ENCODE data around the gene TXNRD3.
A peak's percentile ranks its signal among the peaks of the same experiment; 100 is the strongest.

TXNRD3 gene

DNA sequence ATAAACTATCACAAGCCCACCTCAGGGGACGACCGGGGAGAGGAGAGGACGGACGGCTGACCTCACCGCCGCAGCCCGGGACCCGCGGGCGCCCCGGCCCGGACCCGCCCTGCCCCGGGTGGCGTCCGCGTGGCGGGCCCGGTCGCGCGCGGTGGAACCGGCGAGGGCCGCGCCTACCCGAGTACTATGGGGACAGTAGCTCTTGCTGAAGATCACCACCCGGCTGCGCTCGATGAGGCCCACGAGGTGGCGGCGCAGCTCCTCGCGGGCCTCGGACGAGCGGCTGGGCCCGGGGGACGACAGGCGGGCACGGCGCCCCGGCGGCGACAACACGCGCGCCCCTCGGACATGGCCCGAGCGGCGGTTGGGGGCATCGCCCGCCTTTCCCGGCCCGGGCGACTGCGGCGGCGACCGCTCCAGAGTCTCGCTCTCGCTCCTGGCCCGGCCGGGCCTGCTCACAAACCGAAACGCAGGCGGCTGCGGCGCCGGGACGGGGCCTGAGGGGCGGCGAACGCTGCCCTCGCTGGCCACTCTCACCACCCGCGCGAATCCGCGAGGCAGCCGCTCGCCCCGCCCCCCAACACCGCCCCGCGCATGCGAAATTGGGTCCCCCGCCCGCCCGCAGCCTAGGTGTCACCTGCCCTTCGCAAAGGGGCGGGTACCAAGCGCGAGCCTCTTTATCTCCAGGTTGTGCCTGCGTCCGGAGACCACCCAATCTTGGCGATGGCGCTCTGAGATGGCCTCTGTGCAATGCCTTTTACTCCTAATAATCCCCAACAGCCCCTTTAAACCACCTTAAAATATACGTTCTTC, at the start of gene TXNRD3:
Gene TXNRD3, minus strand, starts transcription at position 554 of the 813 bp plus-strand sequence.
- DNase-seq, result peak; percentile 95

DNA sequence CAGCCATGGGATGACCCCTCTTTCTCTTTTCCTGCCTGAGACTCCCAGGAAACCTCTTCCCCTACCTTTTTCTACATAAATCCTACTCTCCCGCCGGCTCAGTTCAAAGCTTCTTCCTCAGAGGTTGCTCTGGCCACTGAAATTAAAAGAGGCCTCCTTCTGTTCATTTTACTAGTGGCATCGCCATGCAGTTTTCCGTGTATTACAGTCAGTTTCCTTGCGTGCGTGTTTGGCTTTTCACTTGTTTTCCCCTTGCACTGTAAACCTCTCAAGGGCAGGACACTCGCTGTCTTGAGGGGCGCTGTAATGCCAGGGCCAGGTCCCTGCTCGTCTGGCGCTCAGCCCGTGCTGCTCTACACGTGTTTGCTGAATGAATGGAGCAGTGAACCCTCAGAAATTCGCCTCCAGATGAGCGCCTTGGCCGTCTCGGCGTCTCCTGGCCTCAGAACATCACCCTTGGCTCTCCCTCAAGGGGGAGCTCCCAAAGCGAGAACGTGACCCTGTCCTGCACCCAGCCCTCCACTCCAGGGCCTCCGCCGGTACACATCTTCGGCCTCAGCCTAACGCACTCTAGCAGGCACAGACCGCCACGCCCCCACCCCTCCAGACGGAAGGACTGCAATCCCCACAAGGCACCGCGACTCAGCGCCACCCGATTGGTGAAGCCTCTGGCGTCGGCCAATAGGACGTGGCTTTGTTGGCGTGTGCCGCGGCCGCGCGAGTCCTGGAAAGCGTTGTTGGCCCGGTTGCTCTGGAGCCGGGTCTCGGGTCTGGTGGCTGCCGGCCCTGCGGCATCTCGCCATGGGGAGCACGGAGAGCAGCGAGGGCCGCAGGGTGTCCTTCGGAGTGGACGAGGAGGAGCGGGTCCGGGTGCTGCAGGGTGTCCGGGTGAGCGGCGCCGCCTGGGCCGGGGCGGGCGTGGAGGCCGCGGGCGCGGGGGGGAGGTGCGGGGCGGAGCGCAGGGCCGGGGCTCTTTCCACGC, 48.9 kb upstream of the TXNRD3 start, which contains the start of gene CHCHD6:
Gene CHCHD6, plus strand, starts transcription at position 729 of the 982 bp plus-strand sequence. Its CDS starts 73 bp downstream, at position 802.
- DNase-seq, result peak; percentile 99

DNA sequence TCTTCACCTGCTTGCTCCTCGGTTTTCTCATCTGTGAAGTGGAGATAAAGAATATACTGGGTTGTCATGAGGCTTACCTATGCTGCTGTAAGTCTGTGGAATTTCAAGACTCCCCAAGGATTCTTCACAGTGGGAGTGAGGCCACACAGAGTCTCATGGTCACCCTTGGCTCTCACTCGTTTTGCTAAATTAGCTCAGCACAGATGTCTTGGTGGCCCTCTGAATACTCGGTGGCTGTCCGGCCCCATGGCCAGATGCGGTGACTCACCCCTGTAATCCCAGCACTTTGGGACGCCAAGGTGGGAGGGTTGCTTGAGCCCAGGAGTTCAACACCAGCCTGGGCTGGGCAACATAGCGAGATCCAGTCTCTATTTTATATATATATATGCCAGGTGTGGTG, 44.1 kb upstream of the TXNRD3 start:
- DNase-seq, result no peak

DNA sequence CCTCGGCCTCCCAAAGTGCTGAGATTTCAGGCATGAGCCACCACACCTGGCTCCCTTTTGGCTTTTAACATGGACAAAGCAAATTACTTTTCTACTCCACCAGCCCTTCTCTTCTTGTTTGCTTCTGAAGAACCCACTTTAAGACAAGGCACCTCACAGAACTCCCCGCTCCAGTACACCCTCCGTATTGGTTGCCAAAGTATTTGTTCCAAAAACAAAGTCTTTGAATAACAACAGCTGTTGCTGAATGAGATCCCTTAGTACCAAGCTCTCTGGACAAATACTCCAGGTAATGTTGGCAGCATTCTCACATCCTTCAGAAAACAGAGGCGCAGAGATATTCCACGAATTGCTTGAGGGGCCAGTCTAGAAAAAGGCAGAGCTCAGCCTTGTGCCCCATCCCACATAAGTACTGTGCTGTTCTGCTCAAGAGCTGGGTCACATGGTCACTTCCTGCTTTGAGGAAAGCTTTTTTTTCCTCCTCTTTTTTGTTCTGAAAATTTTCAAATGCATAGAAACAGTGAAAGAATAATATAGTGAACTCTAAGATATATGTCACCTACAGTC, 41.9 kb upstream of the TXNRD3 start:
- DNase-seq, result no peak

GRCh38 chr3:126693921-126694320, 39.0 kb upstream of the TXNRD3 start:
- no peak for DNase-seq

- DNase-seq, result no peak
Observed at GRCh38 chr3:126692858-126693257, 37.9 kb upstream of the TXNRD3 start.

DNA sequence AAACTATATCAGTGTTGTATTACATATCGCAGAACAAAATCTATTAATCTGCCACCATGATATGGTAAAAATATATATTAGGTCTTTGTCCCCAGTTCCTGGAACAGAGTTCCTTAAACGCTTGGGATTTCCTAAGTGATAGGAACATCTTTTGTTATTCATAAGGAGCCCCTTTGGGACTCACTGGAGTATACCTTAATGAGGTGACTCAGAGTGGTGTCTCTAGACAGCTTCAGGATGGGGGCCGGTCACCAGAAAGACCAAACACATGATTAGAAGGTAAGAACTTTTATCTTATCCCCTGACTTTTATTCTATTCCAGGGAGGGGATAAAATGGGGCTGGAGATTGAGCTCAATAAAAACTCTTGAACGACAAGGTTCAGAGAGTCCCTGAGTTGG, 36.8 kb upstream of the TXNRD3 start:
- DNase-seq, result no peak

GRCh38 chr3:126685493-126685892, 30.6 kb upstream of the TXNRD3 start:
- no peak for DNase-seq

DNA sequence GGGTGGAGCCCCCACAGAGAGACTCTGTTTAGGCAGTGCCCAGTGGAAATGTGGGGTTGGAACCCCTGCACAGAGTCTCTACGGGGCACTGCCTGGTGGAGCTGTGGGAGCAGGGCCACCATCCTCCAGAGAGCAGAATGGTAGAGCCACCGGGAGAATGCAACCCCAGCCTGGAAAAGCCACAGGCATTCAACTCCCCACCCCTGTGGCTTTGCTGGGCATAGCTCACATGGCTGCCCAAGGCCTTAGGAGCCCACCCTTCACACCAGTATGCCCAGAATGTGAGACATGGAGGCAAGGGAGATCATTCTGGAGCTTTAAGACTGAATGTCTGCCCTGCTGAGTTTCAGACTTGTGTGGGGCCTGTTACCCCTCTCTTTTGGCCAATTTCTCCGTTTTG, 30.1 kb upstream of the TXNRD3 start:
- no peak for DNase-seq

DNA sequence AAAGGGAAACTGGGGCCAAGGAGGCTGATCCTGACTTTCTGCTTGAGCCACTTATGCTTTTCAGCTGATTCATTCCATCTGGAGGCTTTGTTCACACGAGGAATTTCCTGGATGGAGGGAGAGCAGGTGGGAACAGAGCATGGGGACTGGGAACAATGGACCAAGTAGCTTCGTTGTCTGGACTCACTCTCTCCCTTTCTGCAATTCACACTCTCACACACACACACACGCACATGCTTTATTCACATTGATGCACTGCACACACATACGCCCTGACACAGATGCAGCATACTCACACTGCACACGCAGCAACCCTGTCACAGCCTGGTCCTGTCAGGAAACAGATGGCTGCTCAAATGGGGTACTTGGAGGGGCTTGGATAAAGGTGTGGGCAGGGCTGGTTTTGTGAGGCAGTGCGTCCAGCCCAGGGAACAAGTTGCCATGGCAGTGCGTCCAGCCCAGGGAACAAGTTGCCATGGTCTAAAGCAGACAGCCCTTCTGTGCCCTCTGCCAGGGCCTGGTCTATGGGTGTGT, 29.4 kb upstream of the TXNRD3 start:
- peak; percentile 79 for DNase-seq

- no peak for DNase-seq
Observed at GRCh38 chr3:126683069-126683468, 28.1 kb upstream of the TXNRD3 start.

- no peak for DNase-seq
Observed at GRCh38 chr3:126682009-126682408, 27.1 kb upstream of the TXNRD3 start.

DNA sequence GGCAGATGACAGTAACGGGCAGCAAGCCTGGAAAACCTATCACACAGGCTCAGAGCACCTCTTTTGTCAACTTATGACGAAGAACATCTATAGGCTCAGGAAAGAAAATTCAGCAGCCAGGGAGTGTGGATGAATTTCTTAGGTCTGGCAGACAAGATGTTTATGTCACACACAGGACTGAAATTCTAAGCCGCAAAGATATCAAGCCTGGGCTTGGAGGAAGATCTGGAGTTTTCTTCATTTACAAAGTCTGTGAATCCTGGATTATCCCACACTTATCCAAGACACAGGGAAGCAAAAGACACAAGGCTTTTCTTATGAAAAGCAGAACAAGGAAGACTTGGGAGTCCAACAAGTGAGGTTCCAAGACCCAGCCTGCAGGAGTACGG, 25.7 kb upstream of the TXNRD3 start:
- DNase-seq, result no peak

- no peak for DNase-seq
Observed at GRCh38 chr3:126679831-126680666, 25.1 kb upstream of the TXNRD3 start.

GRCh38 chr3:126679318-126679751, 24.4 kb upstream of the TXNRD3 start:
- DNase-seq, result peak; percentile 58

GRCh38 chr3:126678693-126679317, 23.9 kb upstream of the TXNRD3 start:
- DNase-seq, result no peak

DNA sequence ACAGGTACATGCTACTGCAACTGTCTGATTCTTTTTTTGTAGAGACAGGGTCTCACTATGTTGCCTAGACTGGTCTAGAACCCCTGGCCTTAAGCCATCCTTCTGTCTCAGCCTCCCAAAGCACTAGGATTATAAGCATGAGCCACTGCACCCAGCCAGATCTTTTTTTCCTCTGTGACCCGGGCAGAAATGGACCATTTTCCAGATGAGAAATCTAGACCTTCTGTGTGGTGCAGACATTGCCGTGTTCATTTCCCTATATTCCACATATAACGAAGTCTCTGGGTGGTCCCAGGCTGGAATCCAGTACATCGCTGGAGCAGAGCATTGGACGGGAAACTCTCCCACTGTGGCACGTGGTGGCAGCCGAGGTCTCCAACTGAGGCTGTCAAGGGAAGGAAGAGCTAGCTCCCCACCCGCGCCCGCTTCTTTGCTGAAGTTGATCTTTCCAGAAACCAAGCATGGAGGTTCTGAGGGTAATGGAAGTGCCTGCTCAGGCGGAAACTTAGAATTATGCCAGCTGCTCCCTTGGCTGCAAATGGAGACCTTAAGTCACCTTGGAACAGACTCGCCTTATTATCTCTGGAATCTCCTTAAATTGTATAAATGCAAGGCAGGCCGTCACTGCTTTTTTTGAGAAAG, 23.1 kb upstream of the TXNRD3 start:
- no peak for DNase-seq

DNA sequence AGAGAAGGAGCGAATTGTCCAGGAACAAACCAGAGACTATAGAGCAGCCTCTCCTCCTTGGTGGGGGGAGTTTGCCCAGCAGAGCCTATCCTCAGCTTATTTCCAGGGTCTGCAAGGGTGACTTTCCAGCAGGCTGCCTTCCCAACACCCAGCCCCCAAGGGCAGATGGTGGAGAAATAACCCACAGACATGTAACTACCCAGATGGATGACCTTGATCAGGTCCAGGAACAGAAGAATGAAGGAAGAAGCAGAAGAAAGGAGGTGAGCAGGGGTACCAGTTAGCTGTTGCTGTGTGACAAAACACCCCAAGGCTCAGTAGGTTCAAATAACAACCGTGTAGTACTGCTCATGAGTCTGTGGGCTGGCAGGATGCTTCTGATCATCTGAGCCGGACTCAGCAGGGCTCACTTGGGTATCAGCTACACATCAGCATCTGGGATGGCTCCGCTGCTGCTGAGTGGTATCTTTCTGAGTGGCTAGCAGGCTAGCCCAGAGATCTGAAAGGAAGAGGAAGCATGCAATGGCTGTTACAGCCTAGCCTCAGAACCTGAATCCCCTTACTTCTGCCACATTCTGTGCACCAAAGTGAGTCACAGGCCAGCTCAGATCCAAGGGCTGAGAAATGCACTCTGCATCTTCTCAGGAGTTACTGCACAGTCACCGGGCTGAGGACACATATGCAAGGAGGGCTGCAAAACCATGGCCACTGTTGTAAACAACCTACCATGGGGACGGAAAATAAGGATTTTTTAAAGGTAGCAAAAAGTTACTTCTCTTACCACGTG, 22.2 kb upstream of the TXNRD3 start:
- no peak for DNase-seq

DNA sequence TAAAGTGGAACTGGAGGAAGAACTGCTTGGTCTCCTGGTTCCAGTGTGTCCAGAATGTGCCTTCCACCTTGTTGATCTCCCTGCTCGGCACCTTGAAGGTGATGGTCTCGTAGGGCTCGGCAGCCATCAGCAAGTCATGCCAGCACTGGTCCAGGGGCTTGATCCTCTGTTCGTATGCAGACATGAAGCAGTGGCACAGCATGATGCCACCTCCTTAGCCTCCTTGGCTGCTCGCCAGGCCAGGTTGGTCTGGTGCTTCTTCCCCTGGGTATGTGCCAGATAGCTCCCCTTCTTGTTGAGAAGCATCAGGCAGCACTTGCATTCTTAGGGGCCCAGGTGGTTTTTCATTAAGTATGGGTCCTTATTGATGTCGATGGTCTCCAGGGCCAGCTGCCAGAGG, 17.8 kb upstream of the TXNRD3 start:
- peak; percentile 32 for DNase-seq

GRCh38 chr3:126672340-126672739, 17.4 kb upstream of the TXNRD3 start:
- no peak for DNase-seq

Measured in NCI-H1105 (cell line).